Subcutaneous adipose tissue (tissue), 4 donors: ENCODE measurements around the gene RBBP5. TPM values are rescaled to one million over a fixed set of nuclear protein-coding genes. Genes with fewer than 3 reads are reported as not detected.

Experiments
- total RNA-seq, 4 donors: library from RNA; depleted of rRNA; stranded (reverse); fragments of >200 nt; gene quantifications; one replicate each; pipeline ENCODE4 v1.1.0, GENCODE V29; 2016
- TF ChIP-seq, protein P1 (sequence below): fragments of 450-650 bp; IDR thresholded peaks from one replicate; pipeline ENCODE4 v1.5.1; 2016; ENCODE audit warnings: low read depth, mild to moderate bottlenecking, control low read depth, antibody characterized with exemption, moderate library complexity

RBBP5 gene
- total RNA-seq, 4 donors from 2014 or later, result 13.8 to 25.5 (median 14.6) TPM

GRCh38 chr1:205077934-205078311, 43.9 kb downstream of the RBBP5 start:
- TF ChIP-seq, protein P1, sequence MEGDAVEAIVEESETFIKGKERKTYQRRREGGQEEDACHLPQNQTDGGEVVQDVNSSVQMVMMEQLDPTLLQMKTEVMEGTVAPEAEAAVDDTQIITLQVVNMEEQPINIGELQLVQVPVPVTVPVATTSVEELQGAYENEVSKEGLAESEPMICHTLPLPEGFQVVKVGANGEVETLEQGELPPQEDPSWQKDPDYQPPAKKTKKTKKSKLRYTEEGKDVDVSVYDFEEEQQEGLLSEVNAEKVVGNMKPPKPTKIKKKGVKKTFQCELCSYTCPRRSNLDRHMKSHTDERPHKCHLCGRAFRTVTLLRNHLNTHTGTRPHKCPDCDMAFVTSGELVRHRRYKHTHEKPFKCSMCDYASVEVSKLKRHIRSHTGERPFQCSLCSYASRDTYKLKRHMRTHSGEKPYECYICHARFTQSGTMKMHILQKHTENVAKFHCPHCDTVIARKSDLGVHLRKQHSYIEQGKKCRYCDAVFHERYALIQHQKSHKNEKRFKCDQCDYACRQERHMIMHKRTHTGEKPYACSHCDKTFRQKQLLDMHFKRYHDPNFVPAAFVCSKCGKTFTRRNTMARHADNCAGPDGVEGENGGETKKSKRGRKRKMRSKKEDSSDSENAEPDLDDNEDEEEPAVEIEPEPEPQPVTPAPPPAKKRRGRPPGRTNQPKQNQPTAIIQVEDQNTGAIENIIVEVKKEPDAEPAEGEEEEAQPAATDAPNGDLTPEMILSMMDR, result no peak

GRCh38 chr1:205077158-205077933, 44.4 kb downstream of the RBBP5 start:
- TF ChIP-seq, protein P1, result no peak

DNA sequence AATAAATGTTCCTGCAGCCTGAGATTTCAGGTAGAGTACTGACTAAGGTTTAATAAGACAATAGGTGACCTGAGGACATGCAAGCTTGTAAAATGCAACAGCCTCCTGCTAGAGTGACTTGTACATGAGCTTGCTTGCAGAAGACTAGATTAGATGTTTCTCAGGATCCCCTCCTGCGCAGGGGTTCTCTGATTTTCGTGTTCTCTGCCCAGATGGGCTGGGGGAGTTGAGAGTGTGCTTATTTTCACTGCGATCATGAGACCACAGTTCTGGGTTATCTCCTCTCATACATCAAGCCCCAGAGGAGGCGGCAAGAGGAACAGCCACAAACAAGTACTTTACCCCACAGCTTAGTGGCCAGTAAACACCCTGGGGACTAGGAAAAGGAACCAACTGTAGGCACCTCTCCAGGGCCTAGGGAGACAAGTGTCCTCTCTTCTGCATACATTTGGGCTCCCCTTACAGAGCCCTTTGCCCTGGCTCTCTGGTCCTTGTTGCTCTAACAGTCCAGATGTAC, 45.5 kb downstream of the RBBP5 start:
- TF ChIP-seq, protein P1, result no peak

DNA sequence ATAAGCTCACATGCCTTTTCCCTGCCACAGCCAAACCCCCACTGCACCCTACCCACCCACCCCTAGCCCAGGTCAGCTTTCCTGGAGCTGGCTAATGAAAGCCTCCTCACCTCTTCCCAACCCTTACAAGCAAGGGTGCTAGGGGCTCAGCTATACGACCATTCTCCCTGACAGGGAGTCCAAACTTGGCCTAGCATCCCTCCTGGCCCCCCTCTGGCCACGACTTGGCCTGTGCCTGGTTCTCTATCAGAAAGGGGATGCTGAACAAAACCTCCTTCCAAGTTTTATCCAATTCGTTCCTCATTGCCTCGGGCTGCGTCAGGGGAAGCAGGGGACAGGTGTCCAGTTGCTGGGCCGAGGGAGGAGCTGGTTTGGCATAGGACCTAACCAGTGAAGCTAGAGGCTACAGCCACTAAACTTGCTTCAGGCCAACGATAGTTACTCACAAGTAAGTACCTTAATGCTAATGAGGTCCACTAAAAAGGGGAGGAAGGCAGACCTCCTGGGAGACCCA, 46.1 kb downstream of the RBBP5 start:
- TF ChIP-seq, protein P1, result no peak

DNA sequence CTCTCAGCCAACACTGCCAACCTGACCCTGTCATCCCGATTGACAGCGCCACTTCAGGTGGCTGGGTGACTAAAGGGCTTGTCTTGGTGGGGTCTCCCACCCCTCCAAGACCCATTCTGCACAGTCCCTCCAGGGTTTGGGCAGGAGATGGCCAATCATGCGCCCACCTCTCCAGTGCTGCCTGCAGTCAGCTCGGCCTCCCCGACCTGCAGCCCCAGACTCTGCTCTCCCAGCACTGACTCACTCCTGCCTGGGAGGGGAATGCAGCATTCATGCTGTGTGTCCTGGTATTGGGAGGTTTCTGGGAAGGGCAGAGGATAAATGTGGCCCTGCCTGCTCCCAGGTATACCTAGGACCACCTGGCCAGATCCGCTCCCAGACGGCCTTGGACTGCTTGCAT, 47.3 kb downstream of the RBBP5 start:
- TF ChIP-seq, protein P1, result no peak

- TF ChIP-seq, protein P1, result no peak
Observed at GRCh38 chr1:205074084-205074483, 47.7 kb downstream of the RBBP5 start.

GRCh38 chr1:205073511-205073910, 48.3 kb downstream of the RBBP5 start:
- TF ChIP-seq, protein P1, result no peak
